HG03095 (cell line): ENCODE data around the gene RNF14.
A peak's percentile ranks its signal among the peaks of the same experiment; 100 is the strongest.

Experiments used
- ATAC-seq: cut with Tn5 transposase; IDR thresholded peaks from one replicate; pipeline ENCODE4 v1.9.1; 2021; ENCODE audit warnings: moderate library complexity; ENCODE audit not compliant: unreplicated experiment

The RNF14 gene

GRCh38 chr5:141976176-141976575 lies 7.3 kb downstream of the RNF14 start:
- no peak for ATAC-seq

DNA sequence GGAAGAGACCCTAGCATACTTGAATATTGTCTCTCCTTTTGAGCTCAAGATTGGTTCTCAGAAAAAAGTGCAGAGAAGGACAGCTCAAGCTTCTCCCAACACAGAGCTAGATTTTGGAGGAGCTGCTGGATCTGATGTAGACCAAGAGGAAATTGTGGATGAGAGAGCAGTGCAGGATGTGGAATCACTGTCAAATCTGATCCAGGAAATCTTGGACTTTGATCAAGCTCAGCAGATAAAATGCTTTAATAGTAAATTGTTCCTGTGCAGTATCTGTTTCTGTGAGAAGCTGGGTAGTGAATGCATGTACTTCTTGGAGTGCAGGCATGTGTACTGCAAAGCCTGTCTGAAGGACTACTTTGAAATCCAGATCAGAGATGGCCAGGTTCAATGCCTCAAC lies 9.5 kb downstream of the RNF14 start:
- ATAC-seq: no peak

DNA sequence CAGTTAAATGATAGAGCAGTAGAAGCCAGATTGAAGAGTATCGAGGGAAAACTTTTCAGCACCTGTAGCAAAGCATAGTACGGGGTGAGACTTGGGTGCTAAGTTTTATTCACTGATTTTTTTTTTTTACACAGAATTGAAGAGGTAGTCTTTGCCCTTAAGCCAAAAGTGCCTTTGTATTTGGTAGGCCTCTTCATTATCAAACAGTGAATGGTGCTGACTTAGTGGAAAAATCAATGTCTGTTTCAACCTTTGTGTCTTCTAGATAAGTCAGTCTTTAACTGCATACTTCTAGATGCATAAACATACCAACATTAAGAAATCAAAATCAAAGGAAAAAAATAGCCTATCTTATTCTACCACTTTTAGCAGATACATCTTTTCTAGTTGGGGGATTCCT lies 13.7 kb downstream of the RNF14 start:
- ATAC-seq: no peak

- ATAC-seq: no peak
These were observed 17.2 kb downstream of the RNF14 start for GRCh38 chr5:141986072-141986471.

DNA sequence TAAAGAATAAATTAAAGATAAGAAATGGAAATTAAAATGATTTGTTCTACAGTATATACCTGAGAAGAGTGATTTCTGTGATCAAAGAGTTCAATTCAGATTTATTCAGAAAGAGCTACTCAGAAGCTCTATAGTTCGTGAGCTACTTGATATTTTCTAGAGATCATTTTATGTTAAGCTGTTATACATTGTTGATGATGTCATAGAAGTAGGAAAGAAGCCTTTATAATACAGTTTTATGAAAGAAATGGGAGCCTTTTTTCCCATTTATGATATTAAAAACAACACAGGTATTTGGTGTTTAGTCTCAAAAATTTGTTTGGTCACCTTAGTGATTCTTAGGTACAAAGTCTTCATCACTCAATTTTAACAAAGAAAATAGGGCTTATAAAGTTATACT lies 20.8 kb downstream of the RNF14 start:
- ATAC-seq: no peak

- no peak for ATAC-seq
These were observed 23.6 kb downstream of the RNF14 start for GRCh38 chr5:141992349-141992963.

DNA sequence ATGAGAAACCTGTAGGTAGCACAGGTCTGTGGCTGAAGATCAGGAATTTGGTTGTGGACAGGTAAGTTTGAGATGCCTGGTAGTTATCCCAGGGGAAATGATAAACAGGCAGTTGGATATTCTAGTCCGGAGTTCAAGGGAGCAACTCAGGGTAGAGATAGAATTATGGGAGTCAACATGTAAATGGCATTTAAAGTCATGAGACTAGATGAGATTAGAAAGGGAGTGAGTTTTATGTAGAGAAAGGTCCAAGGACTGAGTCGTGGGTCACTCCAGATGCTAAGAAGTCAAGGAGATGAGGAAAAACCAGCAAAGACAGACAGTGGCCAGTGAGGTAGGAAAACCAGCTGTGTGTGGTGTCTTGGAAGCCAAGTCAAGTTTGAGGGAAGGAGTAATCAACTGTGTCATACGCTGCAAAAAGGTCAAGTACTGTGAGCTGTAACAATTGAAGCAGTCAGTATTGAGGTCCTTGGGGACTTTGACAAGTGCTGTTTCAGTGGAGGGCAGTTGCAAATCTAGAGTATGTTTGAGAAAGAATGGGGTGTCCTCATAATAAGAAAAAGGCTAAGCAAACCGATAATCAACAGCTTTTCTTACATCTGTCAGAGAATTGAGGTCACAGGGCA lies 25.7 kb downstream of the RNF14 start:
- ATAC-seq: no peak

DNA sequence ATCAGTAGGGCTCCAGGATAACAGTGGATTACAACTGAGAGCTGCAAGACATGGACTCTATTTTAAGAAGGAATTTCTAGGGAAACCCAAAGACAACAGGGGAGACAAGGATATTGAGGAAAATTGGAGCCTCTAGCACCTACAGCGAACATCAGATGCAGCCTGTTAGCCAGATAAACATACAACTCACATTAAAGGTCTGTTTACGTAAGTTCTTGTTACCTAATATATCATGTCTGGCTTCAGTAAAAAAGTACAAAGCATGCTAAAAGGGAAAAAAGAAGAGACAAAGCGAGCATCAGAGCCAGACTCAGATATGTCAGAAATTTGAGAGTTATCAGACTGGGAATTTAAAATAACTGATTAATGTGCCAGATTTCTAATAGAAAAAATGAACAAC lies 26.8 kb downstream of the RNF14 start:
- no peak for ATAC-seq

DNA sequence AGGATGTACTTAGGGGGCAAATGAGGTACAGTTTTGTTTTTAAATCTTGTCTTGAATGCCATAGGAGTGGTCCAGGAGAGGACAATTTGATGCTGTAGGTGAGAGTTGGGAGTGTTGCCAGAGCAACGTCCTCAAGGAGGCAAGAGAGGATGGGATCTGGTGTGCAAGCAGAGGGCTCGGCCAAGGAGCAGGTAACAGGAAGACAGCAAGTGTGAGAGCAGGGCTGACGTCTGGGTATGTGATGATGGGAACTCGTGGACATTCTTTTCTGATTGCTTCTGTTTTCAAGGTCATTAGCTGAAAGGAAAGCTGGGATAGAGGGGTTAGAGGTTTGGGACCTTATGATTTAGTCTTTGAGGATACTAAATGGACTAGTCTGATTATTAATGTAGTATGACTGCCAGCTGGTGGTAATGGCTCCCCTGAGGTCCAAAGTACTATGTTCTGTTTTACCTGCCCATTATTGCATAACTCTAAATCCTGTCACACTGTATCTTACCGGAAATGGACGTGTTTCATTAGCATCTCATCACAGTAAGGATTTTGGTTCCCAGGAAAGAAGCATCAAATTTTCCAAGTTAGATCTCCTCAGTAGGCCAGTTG lies 28.6 kb downstream of the RNF14 start:
- ATAC-seq: no peak

GRCh38 chr5:142000173-142000572 lies 31.3 kb downstream of the RNF14 start:
- no peak for ATAC-seq

DNA sequence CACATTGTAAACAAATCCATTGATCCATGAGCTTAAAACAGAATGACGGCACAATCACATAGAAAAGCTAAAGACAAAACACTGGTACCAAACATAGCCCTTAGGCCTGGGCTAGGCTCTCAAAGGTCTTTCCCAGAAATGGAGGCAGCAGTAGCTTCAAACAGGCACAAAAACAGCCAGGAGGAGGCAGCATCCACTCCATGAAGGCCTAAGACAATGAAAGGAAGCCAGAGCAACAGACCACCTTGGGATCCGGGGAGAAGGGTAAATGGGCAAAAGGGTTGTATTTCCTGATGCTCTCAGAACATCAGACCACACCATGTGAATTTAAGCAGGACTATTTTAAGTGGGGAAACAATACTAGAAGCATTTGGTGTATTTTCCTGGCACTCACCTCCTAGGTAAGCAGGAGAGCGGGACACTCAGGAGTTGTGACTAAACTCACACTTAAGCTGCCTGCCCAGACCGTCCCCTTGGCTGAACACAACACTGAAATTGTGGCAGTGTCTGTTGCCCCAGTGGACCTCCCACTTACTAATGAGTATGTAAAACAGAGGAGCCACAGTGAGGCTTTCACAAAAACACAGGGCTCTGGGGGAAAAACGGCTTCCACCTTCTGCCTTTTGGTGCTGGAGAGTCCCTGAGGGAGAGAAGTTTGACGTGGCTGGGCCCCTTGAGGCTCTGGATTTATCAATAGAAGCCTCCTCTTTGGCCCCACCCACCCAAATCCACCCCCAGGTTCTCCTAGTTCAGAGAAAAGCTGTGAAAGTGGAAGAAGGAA lies 32.0 kb downstream of the RNF14 start:
- ATAC-seq: no peak

GRCh38 chr5:142003266-142003800 lies 34.4 kb downstream of the RNF14 start:
- ATAC-seq: no peak

DNA sequence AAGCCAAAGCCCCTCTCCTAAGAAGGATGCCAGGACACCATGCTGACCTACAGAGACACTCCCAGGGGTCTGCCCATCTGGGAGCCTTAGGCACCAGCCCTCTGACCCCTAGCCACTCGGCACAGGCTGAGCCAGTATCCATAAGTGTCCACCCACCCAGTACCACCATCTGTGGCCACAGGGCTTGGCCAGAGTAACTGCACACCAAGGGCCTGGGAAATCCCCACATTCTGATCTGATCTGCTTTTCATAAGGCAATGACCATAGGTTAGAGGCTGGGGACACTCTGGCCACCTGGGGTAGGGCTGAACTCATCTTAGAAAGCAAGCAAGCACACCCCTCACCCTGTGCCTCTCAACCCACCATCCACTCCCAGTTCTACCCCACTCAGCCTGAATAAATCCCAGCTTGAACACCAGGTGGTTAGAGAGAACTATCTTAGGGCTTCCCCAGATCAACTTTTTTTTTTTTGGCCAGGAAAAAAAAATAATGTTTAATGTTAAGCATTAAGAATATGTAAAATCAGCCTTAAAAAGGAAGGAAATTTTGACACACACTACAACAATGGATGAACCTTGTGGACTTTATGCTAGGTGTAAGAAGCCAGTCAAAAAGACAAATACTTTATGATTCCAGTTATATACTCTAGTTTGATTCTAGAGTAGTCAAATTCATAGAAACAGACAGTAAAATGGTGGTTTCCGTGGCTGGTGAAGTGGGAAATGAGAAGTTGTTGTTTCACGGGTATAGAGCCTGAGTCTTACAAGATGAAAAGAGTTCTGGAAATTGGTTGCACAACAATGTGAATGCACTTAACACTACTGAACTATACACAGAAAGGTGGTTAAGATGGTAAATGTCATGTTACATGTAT lies 37.7 kb downstream of the RNF14 start:
- no peak for ATAC-seq

DNA sequence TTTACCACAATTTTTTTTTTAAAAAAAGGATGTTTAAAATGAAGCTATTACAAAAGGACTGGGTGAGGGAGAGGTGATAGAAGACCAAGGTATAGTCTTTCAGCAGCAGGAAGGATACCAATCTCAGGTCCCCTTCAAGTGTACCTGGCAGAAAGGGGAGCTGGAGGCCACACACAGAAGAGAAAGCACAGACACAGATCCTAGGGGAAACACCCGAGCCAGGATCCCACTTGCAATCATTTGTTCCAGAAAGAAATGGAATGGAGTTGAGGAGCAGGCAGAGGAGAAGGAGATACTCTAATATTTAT lies 38.3 kb downstream of the RNF14 start:
- no peak for ATAC-seq

- no peak for ATAC-seq
These were observed 39.9 kb downstream of the RNF14 start for GRCh38 chr5:142008813-142009212.

DNA sequence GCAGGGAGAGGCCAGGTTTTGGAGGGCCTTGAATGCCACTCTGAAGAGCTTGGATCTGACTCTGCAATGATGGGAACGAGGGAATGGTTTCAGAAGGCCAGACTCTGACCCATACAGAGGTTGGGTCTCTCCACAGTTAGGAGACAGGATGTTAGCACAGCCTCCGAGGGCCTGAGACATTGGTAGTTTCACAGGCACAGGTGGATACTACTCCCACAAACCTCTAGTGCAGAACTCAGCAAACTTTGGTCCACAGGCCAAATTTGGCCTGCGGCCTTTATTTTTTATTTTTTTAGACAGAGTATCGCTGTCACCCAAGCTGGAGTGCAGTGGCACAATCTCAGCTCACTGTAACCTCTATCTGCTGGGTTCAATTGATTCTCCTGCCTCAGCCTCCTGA lies 41.0 kb downstream of the RNF14 start:
- ATAC-seq: no peak

DNA sequence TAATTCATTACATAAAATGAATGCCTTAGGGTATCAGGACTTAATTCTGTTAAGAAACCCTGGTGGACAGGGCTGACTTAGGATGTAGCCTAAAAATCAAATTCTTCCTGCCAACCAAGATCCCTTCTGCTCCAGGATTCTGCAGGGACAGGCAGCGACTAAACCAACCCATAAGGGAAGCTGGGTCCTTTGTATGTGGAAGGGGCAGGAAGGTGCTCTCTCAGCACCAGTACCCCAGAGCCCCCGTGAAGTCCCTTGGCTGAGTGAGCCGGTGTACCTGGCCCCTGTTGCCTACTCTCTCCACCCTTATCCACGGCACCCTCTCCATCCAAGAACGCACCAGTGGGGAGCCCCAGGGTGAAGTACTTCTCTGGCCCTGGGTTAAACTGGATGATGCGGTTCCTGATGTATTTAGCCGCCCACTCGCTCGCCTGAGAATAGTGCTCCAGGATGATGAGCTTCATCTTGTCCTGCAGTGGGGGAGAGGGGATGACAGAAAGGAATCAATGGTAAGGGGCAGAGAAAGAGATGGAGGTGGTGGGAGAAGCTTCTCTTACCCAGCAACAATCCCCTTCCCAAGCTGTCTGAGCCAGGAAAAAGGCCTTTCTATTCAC lies 42.8 kb downstream of the RNF14 start:
- ATAC-seq: no peak

DNA sequence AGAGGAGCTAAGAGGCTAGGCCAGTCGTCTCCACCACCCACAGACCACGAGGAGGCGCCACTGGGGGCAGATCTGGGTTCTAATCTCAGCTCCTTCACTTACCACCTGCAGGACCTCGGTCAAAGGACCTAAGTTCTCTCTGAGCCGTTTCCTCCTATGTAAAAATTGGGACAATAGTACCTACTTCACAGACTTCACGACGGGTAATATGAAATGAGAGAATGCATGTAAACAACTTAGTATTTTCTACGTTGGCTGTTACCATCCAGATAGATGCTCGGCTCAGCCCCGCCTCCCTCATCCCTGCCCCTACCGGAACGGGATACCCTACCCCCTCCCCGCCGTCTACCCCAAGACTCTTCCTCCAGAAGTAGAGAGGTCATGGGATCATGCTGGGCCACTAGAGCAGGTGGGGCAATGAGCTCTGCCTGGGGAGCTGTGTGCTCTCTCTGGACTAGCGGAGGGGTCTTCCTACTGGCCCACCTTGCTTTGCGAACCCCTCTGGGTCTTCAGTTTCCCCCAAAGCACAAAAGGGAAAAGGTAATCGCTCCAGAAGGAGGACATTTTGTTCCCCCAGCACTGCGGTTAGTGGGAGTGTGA lies 43.4 kb downstream of the RNF14 start:
- ATAC-seq: no peak

DNA sequence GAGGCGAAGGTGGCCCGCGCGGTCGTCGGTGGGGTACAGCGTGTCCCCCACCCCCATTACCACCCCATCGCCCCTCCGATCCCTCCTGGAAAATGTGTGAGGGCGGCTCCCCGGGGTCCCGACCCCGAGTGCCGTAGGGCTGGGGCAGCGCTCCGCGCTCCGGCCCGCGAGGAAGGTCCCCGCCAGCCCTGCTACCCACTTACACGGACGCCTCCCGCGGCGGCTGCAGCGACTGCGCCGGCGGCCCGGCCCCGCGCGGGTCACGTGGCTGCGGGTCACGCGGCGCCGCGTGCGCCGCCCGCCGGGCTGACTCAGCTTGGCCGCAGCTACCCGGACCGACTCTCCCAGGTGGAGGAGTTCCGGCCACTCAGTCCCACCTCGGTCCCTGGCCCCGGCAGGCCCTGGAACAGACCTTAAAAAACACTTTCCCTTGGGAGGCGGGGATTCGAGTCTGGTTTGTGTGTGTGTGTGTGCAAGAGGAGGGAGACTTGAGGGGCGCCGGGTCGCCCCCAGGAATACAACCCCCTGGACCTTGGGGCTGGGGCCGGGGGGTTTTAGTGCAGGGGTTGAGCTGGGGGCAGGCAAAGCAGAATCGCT lies 44.0 kb downstream of the RNF14 start, which contains the start of gene GNPDA1:
TSS of gene GNPDA1 (minus strand) at position 236 of the 597 bp plus-strand sequence. CDS start 992 bp downstream, outside the sequence.
- ATAC-seq: peak; percentile 63
